GM12878 (cell line): ENCODE results near the gene ECEL1. TPM values are rescaled to one million over a fixed set of nuclear protein-coding genes. Genes with fewer than 3 reads are reported as not detected.
"Not testable (repeated sequence)": the region's sequence is repeated elsewhere in the genome, so short reads cannot be mapped to it uniquely, and the experiment has no call there.

Experiments
- ATAC-seq: fragments of 200-7000 bp; cut with Tn5 transposase; 3 replicates; pipeline ENCODE4 v1.9.1; 2020; ENCODE audit warnings: mild to moderate bottlenecking, moderate library complexity
- BruUV-seq: library from RNA; stranded (reverse); fragments of 400-500 nt; replicated peaks from 2 replicates; lab custom pipeline; 2021; lab: Mats Ljungman, UMichigan
- CTCF ChIA-PET: fragments of 300-600 bp; sonication (Branson Sonifier 250); formaldehyde crosslinking; extraction: SDS; loops from one replicate; lab custom pipeline; 2021; ENCODE audit warnings: inconsistent platforms; lab: Yijun Ruan, JAX
- POLR2A ChIA-PET: fragments of 350-600 bp; formaldehyde crosslinking; extraction: SDS; loops from one replicate; lab custom pipeline; 2021; ENCODE audit warnings: inconsistent platforms; lab: Charles Lee
- RAD21 ChIA-PET: fragments of 300-600 bp; sonication (Branson Sonifier 250); formaldehyde crosslinking; loops from one replicate; lab custom pipeline; 2023; ENCODE audit warnings: antibody characterized with exemption; ENCODE audit not compliant: unreplicated experiment; lab: Charles Lee
- SMC1A ChIA-PET: fragments of 300-600 bp; sonication (Branson Sonifier 250); formaldehyde crosslinking; loops from one replicate; lab custom pipeline; 2023; ENCODE audit not compliant: unreplicated experiment, uncharacterized antibody; lab: Charles Lee
- DNase-seq: peaks from one replicate; pipeline ENCODE4 v3.0.0-alpha.2; 2011; ENCODE audit warnings: low read depth, low spot score
- FAIRE-seq: peaks from 3 replicates; lab custom pipeline; 2011; peaks lifted over from hg19 to GRCh38; lab: Jason Lieb, UNC
- H2AFZ ChIP-seq: 2 replicates; pipeline ENCODE4 v1.6.0; 2011; ENCODE audit warnings: low read depth, low read length, control low read depth; ENCODE audit not compliant: control insufficient read depth
- H3K27ac ChIP-seq: 2 replicates; pipeline ENCODE4 v1.5.1; 2011; ENCODE audit warnings: control low read depth; ENCODE audit not compliant: control insufficient read depth, insufficient read depth
- H3K27me3 ChIP-seq, 2 experiments: replicated peaks in 1 of 2; 2 replicates each; pipeline versions ENCODE4 v1.6.0 to v1.6.1; 2011; ENCODE audit warnings: low read length in 1 of 2; ENCODE audit not compliant: control insufficient read depth in 2 of 2, insufficient read depth in 2 of 2
- H3K36me3 ChIP-seq, 2 experiments: 2 replicates each; pipeline ENCODE4 v1.5.1; 2011; ENCODE audit warnings: low read length in 1 of 2; ENCODE audit not compliant: control insufficient read depth in 2 of 2, insufficient read depth in 2 of 2
- H3K4me1 ChIP-seq: 2 replicates; pipeline ENCODE4 v1.6.1; 2011; ENCODE audit warnings: mild to moderate bottlenecking, low read length, moderate library complexity, mixed read lengths; ENCODE audit not compliant: control insufficient read depth, insufficient read depth
- H3K4me2 ChIP-seq: 2 replicates; pipeline ENCODE4 v1.6.0; 2011; ENCODE audit warnings: control low read depth; ENCODE audit not compliant: control insufficient read depth, insufficient read depth
- H3K4me3 ChIP-seq: fragments of 200-600 bp; sonication (generic); 2 replicates; pipeline ENCODE4 v1.5.1; 2016
- H3K79me2 ChIP-seq: 2 replicates; pipeline ENCODE4 v1.6.0; 2011; ENCODE audit warnings: low read length; ENCODE audit not compliant: control insufficient read depth, insufficient read depth
- H3K9ac ChIP-seq: 2 replicates; pipeline ENCODE4 v1.8.0; 2011; ENCODE audit warnings: low read length, control low read depth, mixed read lengths; ENCODE audit not compliant: control insufficient read depth, insufficient read depth
- H3K9me3 ChIP-seq: replicated peaks from 3 replicates; pipeline ENCODE4 v1.5.1; 2011; ENCODE audit warnings: mild to moderate bottlenecking, low read length; ENCODE audit not compliant: control insufficient read depth, insufficient read depth
- H4K20me1 ChIP-seq: 2 replicates; pipeline ENCODE4 v1.6.0; 2011; ENCODE audit not compliant: control insufficient read depth, insufficient read depth
- CTCF ChIP-seq, 3 experiments: IDR thresholded peaks in 2 of 3; conservative IDR thresholded peaks in 1 of 3; 2 replicates each; pipeline ENCODE4 v1.5.1; 2011; ENCODE audit warnings: low read depth in 3 of 3, low read length in 3 of 3, mild to moderate bottlenecking in 3 of 3, control low read depth in 2 of 3, moderate library complexity in 2 of 3, inconsistent platforms in 1 of 3, mixed read lengths in 1 of 3; ENCODE audit not compliant: control insufficient read depth in 2 of 3, insufficient read depth in 1 of 3; ENCODE audit errors: extremely low read depth in 1 of 3
- WGBS: methylation state at CpG from one replicate; pipeline ENCODE4 v1.1.6; 2016; ENCODE audit warnings: low lambda C conversion rate; ENCODE audit not compliant: insufficient replicate concordance, insufficient coverage; ENCODE audit errors: missing lambda C conversion rate; 5-methylcytosine and 5-hydroxymethylcytosine counted together
- in situ Hi-C: fragments of 300-500 bp; cut with MboI; formaldehyde crosslinking; loops from 9 replicates; pipeline ENCODE4 v1.14.3; 2018; ENCODE audit warnings: mixed read lengths
- intact Hi-C: fragments of 100-400 bp; cut with micrococcal nuclease; formaldehyde crosslinking; loops from one replicate; pipeline ENCODE4 v1.14.2; 2022; ENCODE audit not compliant: unreplicated experiment
- polyA plus RNA-seq, 11 experiments: library from polyadenylated mRNA; depleted of rRNA in 4 of 11; unstranded in 6 of 11; stranded (reverse) in 5 of 11; fragments of >200 nt; fragmentation: Nextera tagmentation in 4 of 11; fragmentation: Illumina TruSeq in 1 of 11; extraction: Ambion mirVana in 4 of 11; extraction: Trizol in 1 of 11; gene quantifications; 1 replicate in 1 of 11; 2 replicates in 10 of 11; pipeline versions ENCODE4 v1.2.1 to v1.2.3, GENCODE V29; 2011 to 2016; ENCODE audit warnings: inconsistent platforms in 2 of 11, missing spikeins in 2 of 11, low read depth in 1 of 11
- total RNA-seq, 4 experiments: library from RNA; depleted of rRNA in 3 of 4; stranded (reverse); fragments of >200 nt in 3 of 4; fragmentation: Illumina TruSeq in 1 of 4; extraction: Trizol in 1 of 4; gene quantifications; 2 replicates each; pipeline versions ENCODE4 v1.2.1 to v1.2.3, GENCODE V29; 2013 to 2021

ECEL1 gene
- total and polyA plus RNA-seq, 10 of the 15 experiments (the other 5 are each of a cell fraction or from before 2014, with no cell fraction given) = not detected

- peak; percentile 56 to 85 (median 83) for TF ChIP-seq CTCF (IDR thresholded peaks at IDR 0.05 in 2 of 3, conservative IDR thresholded peaks at IDR 0.05 in 1 of 3; ENCODE audit: control insufficient read depth in 2 of 3, extremely low read depth in 1 of 3, insufficient read depth in 1 of 3, low read depth in 3 of 3, low read length in 3 of 3)
These were observed 43.1 kb downstream of the ECEL1 start (continued) for GRCh38 chr2:232444409-232445148.

- H3K4me3 ChIP-seq, SMC1A ChIA-PET, FAIRE-seq, BruUV-seq, H3K4me2 ChIP-seq, H3K27me3 ChIP-seq, H3K4me1 ChIP-seq, DNase-seq, H3K79me2 ChIP-seq, RAD21 ChIA-PET, H3K36me3 ChIP-seq, ATAC-seq, H4K20me1 ChIP-seq, H3K9me3 ChIP-seq, H3K27ac ChIP-seq, H3K9ac ChIP-seq, POLR2A ChIA-PET, in situ Hi-C loops: not testable (repeated sequence)
- intact Hi-C loops = loop anchor here (5.0 kb wide), 2 partner anchors 517 to 592 kb away; partner anchors contain the start of gene NPPC
- WGBS = 41% methylated on average over 12 of the region's 21 CpGs
- CTCF ChIA-PET = interaction anchor here (0.6 to 1.3 kb wide), 3 partner anchors 9 to 308 kb away, joined by 3 to 5 read pairs (median 3); no protein-coding TSS in a partner anchor
- peak overlapping the region; percentile 82 for H2AFZ ChIP-seq
These were observed 43.8 kb downstream of the ECEL1 start for GRCh38 chr2:232443669-232444408.

DNA sequence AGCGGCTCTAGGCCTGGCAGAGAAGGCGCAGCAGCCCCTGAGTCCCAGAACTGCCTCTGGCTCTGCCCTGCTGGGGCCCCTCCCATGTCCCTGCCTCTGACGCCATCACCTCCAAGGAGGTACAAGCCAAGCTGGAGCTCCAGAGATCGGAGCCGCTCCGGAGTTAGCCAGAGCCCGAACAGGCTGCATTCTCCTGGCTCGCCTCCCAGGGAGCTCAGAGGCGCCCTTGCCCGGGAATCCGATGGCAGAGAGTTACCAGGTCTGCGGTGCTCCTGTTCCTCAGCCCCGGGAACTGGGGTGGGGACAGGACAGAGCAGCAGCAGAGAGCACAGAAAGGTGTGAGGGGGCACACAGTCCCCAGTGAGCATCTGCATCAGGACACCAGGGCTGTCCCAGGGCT is 44.6 kb downstream of the ECEL1 start:
- H3K79me2 ChIP-seq, H3K36me3 ChIP-seq, H3K4me3 ChIP-seq, H2AFZ ChIP-seq, H3K27me3 ChIP-seq, BruUV-seq, ATAC-seq, H3K27ac ChIP-seq, DNase-seq, SMC1A ChIA-PET, H3K4me1 ChIP-seq, FAIRE-seq, POLR2A ChIA-PET, H3K9ac ChIP-seq, in situ Hi-C loops, RAD21 ChIA-PET, H4K20me1 ChIP-seq, H3K4me2 ChIP-seq, H3K9me3 ChIP-seq, CTCF ChIA-PET: not testable (repeated sequence)
- 66% methylated on average over 6 of the region's 13 CpGs for WGBS
- intact Hi-C loops = loop anchor here (5.0 kb wide), 2 partner anchors 516 to 591 kb away; partner anchors contain the start of gene NPPC

DNA sequence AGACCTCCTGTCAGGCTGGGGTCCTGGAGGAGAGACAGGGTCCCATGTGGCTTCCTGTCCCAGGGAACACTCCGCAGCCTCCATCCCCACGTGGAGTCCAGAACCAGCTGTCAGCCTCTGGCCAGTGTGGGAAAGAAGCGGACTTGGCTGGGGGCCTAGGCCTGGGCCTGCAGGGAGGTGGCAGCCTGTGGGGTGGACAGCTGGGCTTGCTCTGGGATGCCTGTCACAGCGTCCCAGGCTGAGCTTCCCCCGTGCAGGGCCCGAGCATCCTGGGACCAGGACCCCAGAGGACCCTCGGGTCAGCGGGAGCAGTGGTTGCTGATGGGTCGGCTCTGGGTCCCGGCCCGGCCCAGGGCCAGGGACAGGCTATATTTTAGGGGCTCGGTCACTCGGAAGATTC is 45.2 kb downstream of the ECEL1 start:
- POLR2A ChIA-PET = not testable (repeated sequence)
- WGBS = 33% methylated on average over 12 of the region's 13 CpGs

More for the DNA sequence above, 45.2 kb downstream of the ECEL1 start:
- SMC1A ChIA-PET, DNase-seq, RAD21 ChIA-PET, FAIRE-seq, H3K9me3 ChIP-seq, H3K4me1 ChIP-seq, H3K36me3 ChIP-seq, H3K79me2 ChIP-seq, H4K20me1 ChIP-seq, H3K27me3 ChIP-seq, CTCF ChIA-PET, H2AFZ ChIP-seq, H3K4me2 ChIP-seq, in situ Hi-C loops, H3K9ac ChIP-seq, ATAC-seq, H3K4me3 ChIP-seq, H3K27ac ChIP-seq, BruUV-seq: not testable (repeated sequence)
- intact Hi-C loops = loop anchor here (5.0 kb wide), 2 partner anchors 515 to 590 kb away; partner anchors contain the start of gene NPPC
